DND-41 (cell line): ENCODE results near the gene SIRT3.

Experiments used
- ATAC-seq: fragments of 200-7000 bp; cut with Tn5 transposase; 3 replicates; pipeline ENCODE4 v1.9.1; 2021; ENCODE audit warnings: low read depth; ENCODE audit not compliant: insufficient read depth
- DNase-seq: peaks from one replicate; pipeline ENCODE4 v3.0.0-alpha.2; 2020
- H2AFZ ChIP-seq: 2 replicates; pipeline ENCODE4 v1.6.0; 2012; ENCODE audit warnings: low read depth, low read length
- H3K27ac ChIP-seq: 2 replicates; pipeline ENCODE4 v1.5.1; 2012; ENCODE audit warnings: low read length, inconsistent platforms
- H3K27me3 ChIP-seq: fragments of 200-600 bp; sonication (generic); 2 replicates; pipeline ENCODE4 v1.6.0; 2012; ENCODE audit warnings: low read length, mild to moderate bottlenecking, inconsistent platforms; ENCODE audit not compliant: insufficient read depth, poor library complexity
- H3K36me3 ChIP-seq: 2 replicates; pipeline ENCODE4 v1.5.1; 2012; ENCODE audit warnings: low read length, inconsistent platforms; ENCODE audit not compliant: insufficient read depth
- H3K4me1 ChIP-seq: 2 replicates; pipeline ENCODE4 v1.5.1; 2012; ENCODE audit warnings: mild to moderate bottlenecking, low read length; ENCODE audit not compliant: insufficient read depth
- H3K4me2 ChIP-seq: 2 replicates; pipeline ENCODE4 v1.6.0; 2012; ENCODE audit warnings: mild to moderate bottlenecking, moderate library complexity, low read length, inconsistent platforms; ENCODE audit not compliant: insufficient read depth
- H3K4me3 ChIP-seq, 2 experiments: fragments of 200-600 bp in 1 of 2; shearing (Covaris generic) in 1 of 2; 2 replicates each; pipeline ENCODE4 v1.5.1; 2012 to 2016; ENCODE audit warnings: inconsistent platforms in 2 of 2, low read length in 2 of 2, mild to moderate bottlenecking in 2 of 2, low read depth in 1 of 2, moderate library complexity in 1 of 2
- H3K79me2 ChIP-seq: 2 replicates; pipeline ENCODE4 v1.6.0; 2012; ENCODE audit warnings: low read length, inconsistent platforms; ENCODE audit not compliant: insufficient read depth
- H3K9ac ChIP-seq: 2 replicates; pipeline ENCODE4 v1.6.0; 2012; ENCODE audit warnings: low read depth, mild to moderate bottlenecking, inconsistent platforms, low read length, moderate library complexity
- H3K9me3 ChIP-seq: 2 replicates; pipeline ENCODE4 v1.5.1; 2012; ENCODE audit warnings: low read length, moderate library complexity, mild to moderate bottlenecking, inconsistent platforms; ENCODE audit not compliant: insufficient read depth, severe bottlenecking
- H4K20me1 ChIP-seq: 2 replicates; pipeline ENCODE4 v1.6.0; 2012; ENCODE audit warnings: low read length; ENCODE audit not compliant: insufficient read depth
- CTCF ChIP-seq: IDR thresholded peaks from 2 replicates; pipeline ENCODE4 v1.5.1; 2012; ENCODE audit warnings: borderline replicate concordance, low read length, moderate library complexity, mild to moderate bottlenecking; ENCODE audit not compliant: poor library complexity, severe bottlenecking; ENCODE audit errors: extremely low read depth
- EZH2 ChIP-seq: IDR thresholded peaks from 3 replicates; pipeline ENCODE4 v1.6.1; 2012; ENCODE audit warnings: borderline replicate concordance, low read depth, mild to moderate bottlenecking, moderate library complexity, low read length, inconsistent platforms; ENCODE audit not compliant: severe bottlenecking

SIRT3 gene

DNA sequence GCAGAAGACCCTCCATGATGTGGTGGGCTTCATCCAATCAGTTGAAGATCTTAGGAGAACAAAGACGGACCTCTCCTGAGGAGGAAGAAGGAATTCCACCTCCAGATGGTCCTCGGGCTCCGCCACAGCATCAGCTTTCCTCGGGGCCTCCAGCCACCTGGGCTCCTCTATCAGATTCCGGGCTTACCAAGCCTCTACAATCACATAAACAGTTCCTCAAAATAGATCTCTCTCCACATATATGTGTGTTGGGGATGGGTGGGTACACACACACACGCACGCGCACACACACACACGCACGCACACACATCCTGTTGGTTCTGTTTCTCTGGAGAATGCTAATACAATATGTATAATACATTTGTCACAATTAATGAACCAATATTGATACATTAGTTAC, 23.3 kb upstream of the SIRT3 start:
- Histone ChIP-seq H4K20me1 (no peaks in the 10 kb centered on the region), H3K9me3 (no peaks in the 10 kb centered on the region), H3K4me1 (no peaks in the 10 kb centered on the region), H3K27ac (no peak overlapping the region), H3K4me2 (no peak overlapping the region), H2AFZ (no peak overlapping the region), H3K27me3 (no peaks in the 10 kb centered on the region), H3K9ac (no peak overlapping the region), H3K36me3 (no peaks in the 10 kb centered on the region), H3K79me2 (no peaks in the 10 kb centered on the region), H3K4me3 (no peak overlapping the region)
- DNase-seq (no peak), ATAC-seq (no peak)
- TF ChIP-seq CTCF (no peak), EZH2 (no peak)

GRCh38 chr11:257766-258493, 21.8 kb upstream of the SIRT3 start:
- H3K4me1 ChIP-seq = no peaks in the 10 kb centered on the region
- H3K36me3 ChIP-seq = peaks cover 11% of the 10 kb centered on the region
- H4K20me1 ChIP-seq = no peaks in the 10 kb centered on the region
- no peak overlapping the region for H3K4me3 ChIP-seq
- H3K9me3 ChIP-seq = no peaks in the 10 kb centered on the region
- no peak overlapping the region for H3K27ac ChIP-seq
- DNase-seq = no peak
- H3K9ac ChIP-seq = no peak overlapping the region
- no peaks in the 10 kb centered on the region for H3K79me2 ChIP-seq
- TF ChIP-seq EZH2 (no peak), CTCF (peak; percentile 42)
- no peaks in the 10 kb centered on the region for H3K27me3 ChIP-seq
- peak; percentile 42; the same call in 1 of the 3 replicates for ATAC-seq
- H3K4me2 ChIP-seq = no peak overlapping the region
- H2AFZ ChIP-seq = no peak overlapping the region

- no peaks in the 10 kb centered on the region for H4K20me1 ChIP-seq
- H3K4me1 ChIP-seq = no peaks in the 10 kb centered on the region
- TF ChIP-seq EZH2 (no peak), CTCF (no peak)
- H2AFZ ChIP-seq = no peak overlapping the region
- no peak overlapping the region for H3K4me2 ChIP-seq
- H3K79me2 ChIP-seq = no peaks in the 10 kb centered on the region
- H3K9ac ChIP-seq = no peak overlapping the region
- H3K27me3 ChIP-seq = no peaks in the 10 kb centered on the region
- no peak overlapping the region for H3K4me3 ChIP-seq
- ATAC-seq = no peak
- H3K9me3 ChIP-seq = no peaks in the 10 kb centered on the region
- no peak overlapping the region for H3K27ac ChIP-seq
- no peak for DNase-seq
- H3K36me3 ChIP-seq = peaks cover 19% of the 10 kb centered on the region
These were observed 21.0 kb upstream of the SIRT3 start for GRCh38 chr11:256952-257737.
